Thyroid gland (tissue), 4 donors: Measurements from ENCODE around the gene GHITM.

ENCODE experiments used
- POLR2A ChIP-seq, 2 donors: fragments of 450-650 bp; IDR thresholded peaks; one replicate each; pipeline ENCODE4 v1.6.1; 2017; ENCODE audit warnings: antibody characterized with exemption in 2 of 2, mild to moderate bottlenecking in 2 of 2, moderate library complexity in 1 of 2
- TF ChIP-seq, protein P1 (sequence below), 6 experiments: fragments of 200-600 bp in 3 of 6; fragments of 450-650 bp in 3 of 6; sonication (generic) in 3 of 6; IDR thresholded peaks; one replicate each; pipeline ENCODE4 v1.5.1; 2016 to 2019; ENCODE audit warnings: antibody characterized with exemption in 6 of 6, mild to moderate bottlenecking in 2 of 6, inconsistent platforms in 1 of 6, moderate library complexity in 1 of 6

- TF ChIP-seq, protein P1, sequence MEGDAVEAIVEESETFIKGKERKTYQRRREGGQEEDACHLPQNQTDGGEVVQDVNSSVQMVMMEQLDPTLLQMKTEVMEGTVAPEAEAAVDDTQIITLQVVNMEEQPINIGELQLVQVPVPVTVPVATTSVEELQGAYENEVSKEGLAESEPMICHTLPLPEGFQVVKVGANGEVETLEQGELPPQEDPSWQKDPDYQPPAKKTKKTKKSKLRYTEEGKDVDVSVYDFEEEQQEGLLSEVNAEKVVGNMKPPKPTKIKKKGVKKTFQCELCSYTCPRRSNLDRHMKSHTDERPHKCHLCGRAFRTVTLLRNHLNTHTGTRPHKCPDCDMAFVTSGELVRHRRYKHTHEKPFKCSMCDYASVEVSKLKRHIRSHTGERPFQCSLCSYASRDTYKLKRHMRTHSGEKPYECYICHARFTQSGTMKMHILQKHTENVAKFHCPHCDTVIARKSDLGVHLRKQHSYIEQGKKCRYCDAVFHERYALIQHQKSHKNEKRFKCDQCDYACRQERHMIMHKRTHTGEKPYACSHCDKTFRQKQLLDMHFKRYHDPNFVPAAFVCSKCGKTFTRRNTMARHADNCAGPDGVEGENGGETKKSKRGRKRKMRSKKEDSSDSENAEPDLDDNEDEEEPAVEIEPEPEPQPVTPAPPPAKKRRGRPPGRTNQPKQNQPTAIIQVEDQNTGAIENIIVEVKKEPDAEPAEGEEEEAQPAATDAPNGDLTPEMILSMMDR (IDR thresholded peaks at IDR 0.05) = no peak
- TF ChIP-seq POLR2A (IDR thresholded peaks at IDR 0.05) = no peak
These were observed 42.3 kb downstream of the GHITM start for GRCh38 chr10:84181631-84182030.
